GM12878 (cell line): ENCODE results near the gene SMG6.

Experiments
- ESRRA ChIP-seq: IDR thresholded peaks from 2 replicates; pipeline ENCODE4 v1.6.1; 2012; ENCODE audit warnings: mild to moderate bottlenecking, low read length, improper control_type of control experiment
- ETV6 ChIP-seq, 2 experiments: fragments of 450-650 bp in 1 of 2; IDR thresholded peaks in 1 of 2; conservative IDR thresholded peaks in 1 of 2; 2 replicates each; pipeline ENCODE4 v1.6.1; 2014; ENCODE audit warnings: antibody characterized with exemption in 1 of 2, borderline replicate concordance in 1 of 2, low read depth in 1 of 2, mild to moderate bottlenecking in 1 of 2, moderate library complexity in 1 of 2
- POLR2A ChIP-seq: IDR thresholded peaks from 2 replicates; pipeline ENCODE4 v1.6.1; 2011; ENCODE audit warnings: low read depth, mild to moderate bottlenecking, low read length
- SMC3 ChIP-seq: IDR thresholded peaks from 2 replicates; pipeline ENCODE4 v1.6.1; 2011; ENCODE audit warnings: low read length, improper control_type of control experiment, borderline replicate concordance
- TAF1 ChIP-seq: IDR thresholded peaks from 2 replicates; pipeline ENCODE4 v1.6.1; 2011; ENCODE audit warnings: mild to moderate bottlenecking, low read depth, low read length, borderline replicate concordance
- TF ChIP-seq, protein P1 (sequence below): IDR thresholded peaks from 2 replicates; pipeline ENCODE4 v1.6.1; 2011; ENCODE audit warnings: low read depth, low read length, improper control_type of control experiment, borderline replicate concordance
- TF ChIP-seq, protein P2 (sequence below), 3 experiments: IDR thresholded peaks in 2 of 3; conservative IDR thresholded peaks in 1 of 3; 2 replicates each; pipeline ENCODE4 v1.5.1; 2011; ENCODE audit warnings: low read depth in 3 of 3, low read length in 3 of 3, mild to moderate bottlenecking in 3 of 3, control low read depth in 2 of 3, moderate library complexity in 2 of 3, inconsistent platforms in 1 of 3, mixed read lengths in 1 of 3; ENCODE audit not compliant: control insufficient read depth in 2 of 3, insufficient read depth in 1 of 3; ENCODE audit errors: extremely low read depth in 1 of 3

DNA sequence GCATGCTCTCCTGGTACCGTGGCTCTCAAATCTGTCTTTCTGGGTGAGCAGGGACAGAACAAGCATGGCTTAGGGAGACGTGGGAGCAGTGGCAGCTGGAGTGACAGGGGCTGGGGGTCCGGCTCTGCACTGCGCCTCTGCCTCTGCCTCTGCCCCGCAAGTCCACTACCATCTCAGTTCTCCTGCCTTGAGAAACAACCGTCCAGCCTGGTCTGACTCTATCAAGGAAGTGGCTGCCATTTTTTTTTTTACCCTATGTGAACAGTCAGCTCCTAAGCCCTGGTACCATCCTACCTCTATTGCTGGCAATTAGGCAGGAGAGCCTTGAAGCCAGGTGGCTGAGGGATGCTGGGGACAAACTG lies 232.6 kb downstream of the SMG6 start:
- TF ChIP-seq, protein P1, sequence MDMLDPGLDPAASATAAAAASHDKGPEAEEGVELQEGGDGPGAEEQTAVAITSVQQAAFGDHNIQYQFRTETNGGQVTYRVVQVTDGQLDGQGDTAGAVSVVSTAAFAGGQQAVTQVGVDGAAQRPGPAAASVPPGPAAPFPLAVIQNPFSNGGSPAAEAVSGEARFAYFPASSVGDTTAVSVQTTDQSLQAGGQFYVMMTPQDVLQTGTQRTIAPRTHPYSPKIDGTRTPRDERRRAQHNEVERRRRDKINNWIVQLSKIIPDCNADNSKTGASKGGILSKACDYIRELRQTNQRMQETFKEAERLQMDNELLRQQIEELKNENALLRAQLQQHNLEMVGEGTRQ: no peak
- TF ChIP-seq SMC3 (no peak), POLR2A (peak; percentile 4; the same call in 1 of the 2 replicates), TAF1 (no peak), ETV6 (conservative IDR thresholded peaks at IDR 0.05 in 1 of 2, IDR thresholded peaks at IDR 0.05 in 1 of 2; ENCODE audit: borderline replicate concordance in 1 of 2, low read depth in 1 of 2) (no peak), ESRRA (no peak)
- TF ChIP-seq, protein P2, sequence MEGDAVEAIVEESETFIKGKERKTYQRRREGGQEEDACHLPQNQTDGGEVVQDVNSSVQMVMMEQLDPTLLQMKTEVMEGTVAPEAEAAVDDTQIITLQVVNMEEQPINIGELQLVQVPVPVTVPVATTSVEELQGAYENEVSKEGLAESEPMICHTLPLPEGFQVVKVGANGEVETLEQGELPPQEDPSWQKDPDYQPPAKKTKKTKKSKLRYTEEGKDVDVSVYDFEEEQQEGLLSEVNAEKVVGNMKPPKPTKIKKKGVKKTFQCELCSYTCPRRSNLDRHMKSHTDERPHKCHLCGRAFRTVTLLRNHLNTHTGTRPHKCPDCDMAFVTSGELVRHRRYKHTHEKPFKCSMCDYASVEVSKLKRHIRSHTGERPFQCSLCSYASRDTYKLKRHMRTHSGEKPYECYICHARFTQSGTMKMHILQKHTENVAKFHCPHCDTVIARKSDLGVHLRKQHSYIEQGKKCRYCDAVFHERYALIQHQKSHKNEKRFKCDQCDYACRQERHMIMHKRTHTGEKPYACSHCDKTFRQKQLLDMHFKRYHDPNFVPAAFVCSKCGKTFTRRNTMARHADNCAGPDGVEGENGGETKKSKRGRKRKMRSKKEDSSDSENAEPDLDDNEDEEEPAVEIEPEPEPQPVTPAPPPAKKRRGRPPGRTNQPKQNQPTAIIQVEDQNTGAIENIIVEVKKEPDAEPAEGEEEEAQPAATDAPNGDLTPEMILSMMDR (IDR thresholded peaks at IDR 0.05 in 2 of 3, conservative IDR thresholded peaks at IDR 0.05 in 1 of 3; ENCODE audit: control insufficient read depth in 2 of 3, extremely low read depth in 1 of 3, insufficient read depth in 1 of 3, low read depth in 3 of 3, low read length in 3 of 3): no peak
